ENCODE results near the gene HIVEP3.
"Not testable (repeated sequence)": the region's sequence is repeated elsewhere in the genome, so short reads cannot be mapped to it uniquely, and the experiment has no call there.

HIVEP3 gene

DNA sequence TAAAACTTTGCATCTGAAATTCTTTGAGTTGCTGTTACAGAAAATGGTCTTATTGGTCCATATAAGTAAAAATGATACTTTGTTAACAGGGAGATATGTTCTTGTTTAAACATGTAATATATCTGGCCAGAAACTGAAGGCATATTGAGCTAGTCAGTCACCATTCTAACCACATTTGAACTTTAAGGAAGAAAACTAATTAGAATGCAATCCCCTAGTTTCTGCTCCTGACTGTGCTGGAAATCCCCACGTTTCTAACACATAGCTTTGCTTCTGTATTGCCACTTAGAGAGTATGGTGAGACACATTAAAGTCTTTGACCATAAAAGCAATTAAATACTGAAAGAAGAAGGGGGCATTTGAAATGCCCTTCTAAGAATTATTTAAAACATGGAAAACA lies 32.1 kb upstream of the HIVEP3 start:
- H3K36me3 ChIP-seq (ENCODE audit: insufficient read depth, low read length) = no peaks in the 10 kb centered on the region
- TF ChIP-seq, protein P1, sequence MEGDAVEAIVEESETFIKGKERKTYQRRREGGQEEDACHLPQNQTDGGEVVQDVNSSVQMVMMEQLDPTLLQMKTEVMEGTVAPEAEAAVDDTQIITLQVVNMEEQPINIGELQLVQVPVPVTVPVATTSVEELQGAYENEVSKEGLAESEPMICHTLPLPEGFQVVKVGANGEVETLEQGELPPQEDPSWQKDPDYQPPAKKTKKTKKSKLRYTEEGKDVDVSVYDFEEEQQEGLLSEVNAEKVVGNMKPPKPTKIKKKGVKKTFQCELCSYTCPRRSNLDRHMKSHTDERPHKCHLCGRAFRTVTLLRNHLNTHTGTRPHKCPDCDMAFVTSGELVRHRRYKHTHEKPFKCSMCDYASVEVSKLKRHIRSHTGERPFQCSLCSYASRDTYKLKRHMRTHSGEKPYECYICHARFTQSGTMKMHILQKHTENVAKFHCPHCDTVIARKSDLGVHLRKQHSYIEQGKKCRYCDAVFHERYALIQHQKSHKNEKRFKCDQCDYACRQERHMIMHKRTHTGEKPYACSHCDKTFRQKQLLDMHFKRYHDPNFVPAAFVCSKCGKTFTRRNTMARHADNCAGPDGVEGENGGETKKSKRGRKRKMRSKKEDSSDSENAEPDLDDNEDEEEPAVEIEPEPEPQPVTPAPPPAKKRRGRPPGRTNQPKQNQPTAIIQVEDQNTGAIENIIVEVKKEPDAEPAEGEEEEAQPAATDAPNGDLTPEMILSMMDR (IDR thresholded peaks at IDR 0.05; ENCODE audit: borderline replicate concordance, extremely low read depth, low read length, poor library complexity, severe bottlenecking) = no peak
- no peak for TF ChIP-seq EZH2 (IDR thresholded peaks at IDR 0.05; ENCODE audit: borderline replicate concordance, low read depth, low read length, severe bottlenecking)
- H3K4me3 ChIP-seq (ENCODE audit: low read depth in 1 of 2, low read length in 2 of 2) = no peak overlapping the region
- peaks cover 23% of the 10 kb centered on the region for H3K79me2 ChIP-seq (ENCODE audit: insufficient read depth, low read length)
- no peak overlapping the region for H3K27ac ChIP-seq (ENCODE audit: low read length)
- no peak overlapping the region for H3K9ac ChIP-seq (ENCODE audit: low read depth, low read length)
- DNase-seq (no peak), ATAC-seq (ENCODE audit: insufficient read depth, low read depth) (no peak)
- H3K27me3 ChIP-seq (ENCODE audit: insufficient read depth, low read length, poor library complexity) = no peaks in the 10 kb centered on the region
- H3K4me2 ChIP-seq (ENCODE audit: insufficient read depth, low read length) = no peak overlapping the region
- no peak overlapping the region for H2AFZ ChIP-seq (ENCODE audit: low read depth, low read length)
- peaks cover 10% of the 10 kb centered on the region for H3K4me1 ChIP-seq (ENCODE audit: insufficient read depth, low read length)
- peaks cover 6% of the 10 kb centered on the region for H3K9me3 ChIP-seq (ENCODE audit: insufficient read depth, low read length, severe bottlenecking)
- 0 out of 2 replicates have a peak, but pooled peaks cover 1% of the 10 kb centered on the region for H4K20me1 ChIP-seq (ENCODE audit: insufficient read depth, low read length)

DNA sequence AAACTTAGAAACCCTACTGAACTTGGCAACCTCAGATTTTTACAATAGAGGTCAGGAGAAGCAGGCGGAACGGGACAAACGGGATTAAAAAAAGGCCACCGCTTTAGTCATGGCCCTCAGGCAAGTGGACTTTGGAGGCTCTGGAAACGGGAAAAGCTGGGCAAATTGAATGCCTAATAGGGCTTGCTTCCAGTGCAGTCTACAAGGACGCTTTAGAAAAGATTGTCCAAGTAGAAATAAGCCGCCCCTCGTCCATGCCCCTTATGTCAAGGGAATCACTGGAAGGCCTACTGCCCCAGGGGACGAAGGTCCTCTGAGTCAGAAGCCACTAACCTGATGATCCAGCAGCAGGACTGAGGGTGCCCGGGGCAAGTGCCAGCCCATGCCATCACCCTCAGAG lies 27.2 kb upstream of the HIVEP3 start:
- not testable (repeated sequence) for ATAC-seq (ENCODE audit: insufficient read depth, low read depth); H2AFZ ChIP-seq (ENCODE audit: low read depth, low read length); H3K9ac ChIP-seq (ENCODE audit: low read depth, low read length); H3K4me2 ChIP-seq (ENCODE audit: insufficient read depth, low read length); DNase-seq; H4K20me1 ChIP-seq (ENCODE audit: insufficient read depth, low read length); H3K36me3 ChIP-seq (ENCODE audit: insufficient read depth, low read length); H3K27ac ChIP-seq (ENCODE audit: low read length); H3K27me3 ChIP-seq (ENCODE audit: insufficient read depth, low read length, poor library complexity); H3K4me1 ChIP-seq (ENCODE audit: insufficient read depth, low read length); H3K4me3 ChIP-seq (ENCODE audit: low read depth in 1 of 2, low read length in 2 of 2)
- peaks cover 16% of the 10 kb centered on the region for H3K79me2 ChIP-seq (ENCODE audit: insufficient read depth, low read length)
- peaks cover 17% of the 10 kb centered on the region for H3K9me3 ChIP-seq (ENCODE audit: insufficient read depth, low read length, severe bottlenecking)

DNA sequence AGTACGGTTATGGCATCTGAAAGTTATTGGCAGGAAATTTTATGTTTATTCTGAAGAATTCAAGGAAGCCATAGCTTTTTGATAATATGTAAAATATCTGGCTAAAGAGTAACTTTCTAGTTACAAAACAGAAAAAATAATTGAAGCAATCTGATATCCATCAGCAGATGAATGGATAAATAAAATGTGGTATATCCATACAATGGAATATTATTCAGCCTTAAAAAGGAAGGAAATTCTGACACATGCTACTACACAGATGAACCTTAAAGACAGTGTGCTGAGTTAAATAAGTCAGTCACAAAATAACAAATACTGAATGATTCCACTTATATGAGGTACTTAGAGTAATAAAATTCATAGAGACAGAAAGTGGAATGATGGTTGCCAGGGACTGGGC lies 25.0 kb upstream of the HIVEP3 start:
- H3K79me2 ChIP-seq (ENCODE audit: insufficient read depth, low read length) = peaks cover 26% of the 10 kb centered on the region
- no peak for ATAC-seq (ENCODE audit: insufficient read depth, low read depth)
- TF ChIP-seq, protein P1 (IDR thresholded peaks at IDR 0.05; ENCODE audit: borderline replicate concordance, extremely low read depth, low read length, poor library complexity, severe bottlenecking) = no peak
- TF ChIP-seq EZH2 (IDR thresholded peaks at IDR 0.05; ENCODE audit: borderline replicate concordance, low read depth, low read length, severe bottlenecking) = no peak
- H3K4me1 ChIP-seq (ENCODE audit: insufficient read depth, low read length) = no peaks in the 10 kb centered on the region
- no peaks in the 10 kb centered on the region for H3K27me3 ChIP-seq (ENCODE audit: insufficient read depth, low read length, poor library complexity)
- no peak for DNase-seq
- H3K4me3 ChIP-seq (ENCODE audit: low read depth in 1 of 2, low read length in 2 of 2) = no peak overlapping the region
- H4K20me1 ChIP-seq (ENCODE audit: insufficient read depth, low read length) = no peaks in the 10 kb centered on the region
- H3K36me3 ChIP-seq (ENCODE audit: insufficient read depth, low read length) = no peaks in the 10 kb centered on the region
- no peak overlapping the region for H3K4me2 ChIP-seq (ENCODE audit: insufficient read depth, low read length)
- H3K9me3 ChIP-seq (ENCODE audit: insufficient read depth, low read length, severe bottlenecking) = peaks cover 11% of the 10 kb centered on the region
- no peak overlapping the region for H3K27ac ChIP-seq (ENCODE audit: low read length)
- H2AFZ ChIP-seq (ENCODE audit: low read depth, low read length) = no peak overlapping the region
- H3K9ac ChIP-seq (ENCODE audit: low read depth, low read length) = no peak overlapping the region

DNA sequence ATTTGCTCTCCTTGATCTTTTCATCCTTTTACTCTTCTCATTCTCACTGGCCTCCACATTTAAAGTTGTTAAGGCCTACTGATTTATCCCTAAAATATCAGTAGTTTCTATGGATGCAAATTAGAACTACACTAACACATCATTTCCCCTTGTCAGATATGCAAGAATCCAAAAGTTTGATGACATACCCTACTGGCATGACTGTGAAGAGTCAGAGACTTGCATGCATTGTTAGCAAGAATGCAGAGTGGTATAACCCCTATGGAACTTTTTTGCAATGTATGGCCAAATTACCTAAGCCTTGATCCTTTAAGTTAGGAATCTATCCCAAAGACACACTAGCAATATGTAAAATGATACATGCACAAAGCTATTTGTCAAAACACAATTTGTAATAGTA lies 23.6 kb upstream of the HIVEP3 start:
- Histone ChIP-seq H2AFZ (ENCODE audit: low read depth, low read length) (no peak overlapping the region), H3K9me3 (ENCODE audit: insufficient read depth, low read length, severe bottlenecking) (peaks cover 11% of the 10 kb centered on the region), H3K4me1 (ENCODE audit: insufficient read depth, low read length) (no peaks in the 10 kb centered on the region), H4K20me1 (ENCODE audit: insufficient read depth, low read length) (no peaks in the 10 kb centered on the region), H3K27ac (ENCODE audit: low read length) (no peak overlapping the region), H3K79me2 (ENCODE audit: insufficient read depth, low read length) (peaks cover 37% of the 10 kb centered on the region), H3K36me3 (ENCODE audit: insufficient read depth, low read length) (peaks cover 8% of the 10 kb centered on the region; the same call in 1 of the 2 replicates), H3K4me2 (ENCODE audit: insufficient read depth, low read length) (no peak overlapping the region), H3K9ac (ENCODE audit: low read depth, low read length) (no peak overlapping the region), H3K27me3 (ENCODE audit: insufficient read depth, low read length, poor library complexity) (no peaks in the 10 kb centered on the region), H3K4me3 (ENCODE audit: low read depth in 1 of 2, low read length in 2 of 2) (no peak overlapping the region)
- DNase-seq = no peak
- TF ChIP-seq EZH2 (IDR thresholded peaks at IDR 0.05; ENCODE audit: borderline replicate concordance, low read depth, low read length, severe bottlenecking) = no peak
- TF ChIP-seq, protein P1 (IDR thresholded peaks at IDR 0.05; ENCODE audit: borderline replicate concordance, extremely low read depth, low read length, poor library complexity, severe bottlenecking) = no peak
- no peak for ATAC-seq (ENCODE audit: insufficient read depth, low read depth)

Measured in DND-41 (cell line).